HG03521 (cell line): ENCODE data around the gene LRMDA.

Experiments used
- ATAC-seq: cut with Tn5 transposase; IDR thresholded peaks from one replicate; pipeline ENCODE4 v1.9.1; 2021; ENCODE audit warnings: mild to moderate bottlenecking, moderate library complexity; ENCODE audit not compliant: unreplicated experiment

LRMDA gene

DNA sequence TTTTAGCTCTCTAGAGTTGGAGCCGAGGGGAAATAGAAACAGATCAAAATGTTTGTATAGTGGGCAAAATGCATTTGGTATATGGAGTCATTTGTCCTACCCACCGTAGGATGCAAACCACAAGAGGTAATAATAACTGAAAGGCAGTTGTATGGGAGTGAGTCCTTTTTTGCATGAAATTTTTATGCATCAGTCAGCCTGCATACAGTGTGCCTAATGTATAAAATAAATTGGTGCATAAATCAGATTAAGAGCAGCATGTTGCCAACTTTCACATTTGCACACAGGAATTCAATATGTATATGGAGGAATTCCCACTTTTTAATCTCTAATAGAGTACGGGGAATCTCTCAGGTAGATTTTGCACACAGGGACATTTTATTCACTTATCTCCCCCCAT, 262.8 kb downstream of the LRMDA start:
- no peak for ATAC-seq

GRCh38 chr10:75694790-75695189, 263.4 kb downstream of the LRMDA start:
- no peak for ATAC-seq

- no peak for ATAC-seq
These were observed 264.6 kb downstream of the LRMDA start for GRCh38 chr10:75695994-75696393.

GRCh38 chr10:75696536-75696935, 265.1 kb downstream of the LRMDA start:
- ATAC-seq = no peak

- no peak for ATAC-seq
These were observed 271.9 kb downstream of the LRMDA start for GRCh38 chr10:75703191-75703854.

GRCh38 chr10:75705426-75705825, 274.0 kb downstream of the LRMDA start:
- no peak for ATAC-seq

DNA sequence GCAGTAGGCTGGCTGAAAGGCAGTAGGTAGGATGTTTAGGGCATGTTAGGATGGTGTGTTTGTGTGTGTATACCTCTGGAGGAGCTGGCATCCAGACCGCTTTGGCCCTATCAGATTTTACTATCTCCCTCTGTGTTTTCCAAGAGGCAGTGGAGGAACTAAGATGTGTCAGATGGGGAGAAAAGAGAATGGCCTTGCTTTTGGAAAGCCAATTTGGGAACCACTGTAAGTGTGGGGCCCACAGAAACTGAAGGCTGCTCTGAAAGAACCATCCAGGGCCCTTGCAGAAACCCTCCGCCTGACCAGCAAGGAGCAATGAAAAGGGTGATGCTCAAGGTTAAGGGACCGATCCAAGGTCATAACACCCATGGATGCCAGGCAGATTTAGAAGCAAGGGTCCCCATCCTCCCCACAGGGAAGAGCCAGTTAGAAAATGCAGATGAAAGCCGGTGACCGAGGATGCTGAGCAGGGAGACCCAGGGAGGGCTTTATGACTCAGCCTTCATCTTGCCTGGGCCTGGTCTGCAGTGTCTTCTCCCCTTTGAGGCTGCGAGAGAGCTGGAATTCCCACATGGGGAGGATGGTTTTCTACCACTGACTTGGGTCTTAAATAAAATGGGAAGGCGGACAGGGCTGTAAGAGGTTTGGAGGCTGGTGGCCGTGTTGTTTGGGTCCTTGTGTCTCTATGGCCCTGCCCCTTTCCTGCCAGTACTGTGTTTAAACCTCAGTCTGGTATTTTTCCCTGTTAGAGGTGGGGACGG, 275.8 kb downstream of the LRMDA start:
- ATAC-seq = no peak

DNA sequence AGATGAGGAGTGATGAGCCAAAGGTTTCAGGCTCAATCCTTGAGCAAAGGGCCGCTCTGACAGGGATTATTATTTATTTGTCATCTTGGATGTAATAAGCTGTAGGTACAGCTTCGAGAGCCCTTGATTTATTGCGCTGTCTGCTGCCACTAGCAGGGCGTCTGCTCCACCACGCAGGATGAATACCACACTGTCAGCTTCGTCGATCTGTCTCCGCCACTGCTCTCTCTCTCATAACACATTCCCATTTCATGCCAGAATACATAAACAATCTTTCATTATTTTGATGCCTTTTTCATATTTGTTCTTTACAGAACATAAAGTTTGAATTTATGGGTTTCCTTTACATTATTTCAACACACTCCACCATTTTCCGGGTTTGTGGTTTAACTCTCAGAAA, 276.6 kb downstream of the LRMDA start:
- no peak for ATAC-seq

- no peak for ATAC-seq
These were observed 277.8 kb downstream of the LRMDA start for GRCh38 chr10:75709245-75709644.

DNA sequence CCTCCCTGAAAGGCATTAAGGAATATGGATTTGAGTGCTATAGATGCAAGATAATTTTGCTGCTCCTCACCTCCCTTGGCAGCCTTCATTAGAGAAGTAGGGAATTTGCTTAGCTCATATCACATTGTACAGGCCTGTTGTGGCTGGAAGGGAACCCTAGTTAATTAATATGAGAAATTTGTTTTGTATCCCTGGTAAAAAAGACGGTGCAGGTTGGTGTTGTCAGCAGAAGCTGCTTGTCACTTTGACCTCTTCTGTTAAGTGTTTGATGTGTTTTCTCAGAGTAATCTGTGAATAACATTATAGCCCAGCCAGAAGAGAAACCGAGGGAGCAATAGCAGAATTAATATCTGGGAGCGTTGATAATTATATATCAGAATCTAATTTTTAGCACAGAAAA, 278.4 kb downstream of the LRMDA start:
- ATAC-seq = no peak

- no peak for ATAC-seq
These were observed 280.9 kb downstream of the LRMDA start for GRCh38 chr10:75712242-75712880.

DNA sequence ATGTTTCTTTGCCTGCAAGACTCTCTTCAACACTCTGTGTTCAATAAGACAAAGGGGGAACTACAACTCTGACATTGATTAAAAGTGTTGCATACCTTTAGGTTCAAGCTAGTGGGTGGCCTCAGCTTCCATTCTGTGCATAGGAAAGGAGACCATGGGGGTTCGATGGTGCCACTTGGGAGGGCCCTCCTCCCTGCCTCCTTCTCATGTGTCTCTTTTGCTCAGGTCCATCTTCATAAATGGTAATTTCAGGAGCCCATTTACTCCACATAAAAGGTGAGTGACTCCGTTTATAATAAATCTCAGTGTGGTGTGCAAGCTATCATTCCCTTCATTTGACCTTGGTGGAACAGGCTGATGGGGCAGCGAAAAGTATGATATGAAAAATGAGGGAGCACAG, 285.1 kb downstream of the LRMDA start:
- ATAC-seq = no peak

GRCh38 chr10:75717126-75717916, 285.9 kb downstream of the LRMDA start:
- no peak for ATAC-seq

DNA sequence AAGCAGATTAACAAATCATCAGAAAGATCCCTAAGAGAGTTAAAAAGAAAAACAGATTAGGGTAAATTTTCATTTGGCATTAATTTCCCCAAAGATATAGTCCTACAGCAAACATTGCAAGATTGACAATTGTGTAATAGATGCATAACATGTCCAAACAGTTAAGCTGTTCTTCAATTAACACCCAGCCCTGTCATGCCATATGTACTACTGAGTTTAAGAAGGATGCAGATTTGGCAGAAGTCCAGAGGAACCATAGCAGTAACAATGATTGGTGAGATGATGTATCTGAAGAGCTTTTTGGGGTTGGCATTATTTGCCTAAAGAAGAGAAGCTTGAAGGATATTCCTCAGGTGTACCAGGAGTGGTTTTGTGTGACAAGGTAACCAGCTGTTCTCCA, 287.6 kb downstream of the LRMDA start:
- no peak for ATAC-seq

DNA sequence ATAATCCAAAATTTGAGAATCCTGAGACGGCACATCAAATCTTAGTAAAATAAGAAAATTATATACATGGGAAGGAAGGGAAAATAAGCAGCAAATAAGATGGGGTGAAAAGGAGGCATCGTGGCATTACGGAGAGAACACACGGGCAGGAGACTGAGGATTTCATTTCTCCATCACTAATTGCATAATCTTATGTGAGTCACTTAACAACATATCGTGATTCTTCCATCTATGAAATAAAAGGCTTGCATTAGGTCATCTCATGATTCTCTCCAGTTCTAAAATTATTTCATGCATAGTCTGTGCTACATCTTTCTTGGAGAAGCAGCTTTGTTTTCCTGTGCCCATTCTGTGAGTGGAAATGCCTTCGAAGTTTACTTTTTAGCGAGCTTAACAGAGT, 288.7 kb downstream of the LRMDA start:
- ATAC-seq = no peak

- ATAC-seq = no peak
These were observed 290.6 kb downstream of the LRMDA start for GRCh38 chr10:75722020-75722419.

DNA sequence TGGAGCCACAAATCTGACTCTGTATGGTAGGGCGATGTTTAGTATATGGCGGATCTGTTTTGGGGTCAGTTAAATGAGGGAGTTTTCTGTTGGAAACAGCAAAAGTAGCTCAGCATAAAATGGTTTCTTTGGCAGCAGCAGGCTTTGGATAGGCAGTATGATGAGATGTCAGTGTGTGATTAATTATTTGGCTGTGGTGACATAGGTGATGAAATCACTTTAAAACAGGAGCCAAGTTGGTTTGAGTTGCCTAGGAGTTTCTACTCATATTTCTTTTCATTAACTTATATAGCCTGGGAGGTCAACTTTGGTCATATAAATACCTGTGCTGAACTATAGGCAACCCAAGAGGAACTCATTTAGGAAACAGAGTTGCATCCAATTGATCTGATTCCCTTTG, 291.2 kb downstream of the LRMDA start:
- ATAC-seq = no peak

DNA sequence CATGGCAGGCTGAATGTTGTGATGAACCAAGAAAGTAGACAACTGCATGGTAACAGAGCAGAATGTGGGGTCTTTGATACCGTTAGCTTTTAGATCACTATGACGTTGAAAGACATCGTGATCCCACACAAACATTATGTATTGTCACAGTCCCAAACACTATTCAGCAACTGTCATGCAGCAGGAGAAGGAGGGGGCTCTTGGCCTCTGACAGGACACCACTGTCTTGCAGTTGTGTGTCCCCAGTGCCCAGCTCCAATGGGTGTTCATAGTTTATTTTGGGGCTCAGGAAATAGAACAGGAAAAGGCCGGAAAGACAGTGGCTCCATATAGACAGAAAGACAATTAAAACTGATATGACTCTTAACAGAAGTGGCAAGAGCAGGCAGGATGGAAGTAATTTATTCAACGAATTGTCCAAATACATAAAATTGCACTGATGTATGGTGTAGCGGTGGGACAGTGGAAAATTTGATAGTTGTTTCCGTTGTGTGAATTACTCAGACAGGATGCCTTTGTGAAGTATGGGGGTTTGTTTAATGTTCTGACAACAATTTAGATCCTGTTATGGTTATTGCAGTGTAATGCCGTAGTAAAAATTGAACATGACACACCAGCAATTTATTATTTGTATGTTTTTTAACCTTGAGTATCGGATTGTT, 292.0 kb downstream of the LRMDA start:
- no peak for ATAC-seq

DNA sequence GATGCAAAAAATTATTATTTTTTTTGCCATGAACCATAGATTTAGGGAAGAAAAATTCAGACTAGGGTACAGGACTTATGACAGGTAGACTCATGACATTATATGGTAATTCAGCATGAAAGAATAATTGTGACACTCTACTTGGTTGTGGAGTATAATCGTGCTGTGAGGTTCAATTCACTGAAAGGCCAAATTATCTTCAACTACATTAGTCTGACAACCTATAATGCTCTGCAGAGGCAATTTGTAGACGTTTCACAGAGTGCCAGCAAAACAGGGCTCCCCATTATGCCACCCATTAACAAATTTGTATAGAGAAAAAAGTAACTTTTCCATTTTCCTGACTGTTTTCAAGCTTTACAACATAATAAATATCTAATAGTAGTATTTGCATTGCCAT, 292.6 kb downstream of the LRMDA start:
- ATAC-seq = no peak

GRCh38 chr10:75726522-75727483, 295.4 kb downstream of the LRMDA start:
- ATAC-seq = no peak
